ENCODE measurements around the gene DIDO1. TPM values are rescaled to one million over a fixed set of nuclear protein-coding genes. Genes with fewer than 3 reads are reported as not detected.

Gene DIDO1
- total and polyA plus RNA-seq, 12 donors = 16.0 to 44.6 (median 37.0) TPM

GRCh38 chr20:62886709-62887058 lies 39.6 kb downstream of the DIDO1 start:
- Histone ChIP-seq H3K9me3 (no peaks in the 10 kb centered on the region), H3K27ac (no peak overlapping the region), H3K27me3 (no peaks in the 10 kb centered on the region), H3K4me1 (peaks cover 0 to 13% (median 0%) of the 10 kb centered on the region in 9 donors), H3K36me3 (peaks cover 4 to 76% (median 42%) of the 10 kb centered on the region in 9 donors), H3K4me3 (no peak overlapping the region)
- intact Hi-C loops (cut with DNase I) = no loop called here
- DNase-seq = no peak
- no peak for ATAC-seq
- WGBS, 2 donors = 78 to 84% methylated on average over 7 of the region's 7 CpGs
- no peak for TF ChIP-seq CTCF (IDR thresholded peaks at IDR 0.05)

DNA sequence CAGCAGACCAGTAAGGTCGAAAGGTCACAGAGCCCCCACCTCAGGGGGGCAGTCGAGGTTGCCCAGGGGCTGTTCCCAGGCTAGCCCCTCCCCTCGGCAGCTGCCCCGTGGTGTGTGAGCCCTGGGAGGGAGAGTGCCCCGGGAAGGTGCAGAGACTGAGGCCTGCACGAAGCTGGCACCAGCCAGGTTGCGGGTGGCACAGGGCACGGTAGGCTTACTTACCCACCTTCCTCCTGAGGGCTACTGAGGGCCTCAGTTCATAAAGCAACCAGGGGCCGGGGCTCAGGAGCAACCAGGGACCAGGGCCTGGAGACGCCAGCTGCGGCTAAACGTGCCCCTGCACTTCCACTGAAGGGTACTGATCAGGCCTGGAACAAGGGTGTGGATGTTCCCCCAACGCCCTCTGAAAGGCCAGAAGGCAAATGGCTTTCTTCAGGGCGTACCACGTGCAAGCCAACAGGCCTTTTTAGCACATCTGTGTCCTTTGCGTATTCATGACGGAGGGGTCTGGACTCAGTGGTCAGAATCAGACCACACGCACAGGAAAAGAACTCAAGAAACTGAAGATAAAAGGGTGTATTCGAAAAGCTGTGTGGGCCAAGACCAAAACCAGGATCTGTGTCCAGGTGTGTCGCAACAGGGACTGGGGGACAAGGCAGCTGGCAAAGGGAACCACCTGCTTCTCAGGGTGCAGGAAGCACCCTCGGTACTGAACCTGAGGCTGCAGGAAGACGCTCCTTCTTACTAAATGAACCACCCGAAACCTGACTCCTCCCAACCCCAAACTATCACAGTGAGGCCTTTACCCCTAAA lies 40.2 kb downstream of the DIDO1 start:
- no peak overlapping the region for H3K4me3 ChIP-seq
- WGBS, 2 donors = 82 to 87% methylated on average over 23 of the region's 23 CpGs
- no peak overlapping the region for H3K27ac ChIP-seq
- H3K9me3 ChIP-seq = no peaks in the 10 kb centered on the region
- intact Hi-C loops (cut with DNase I) = no loop called here
- no peak for TF ChIP-seq CTCF (IDR thresholded peaks at IDR 0.05)
- H3K36me3 ChIP-seq = peaks cover 4 to 76% (median 41%) of the 10 kb centered on the region in 9 donors
- DNase-seq = no peak
- H3K27me3 ChIP-seq = no peaks in the 10 kb centered on the region
- H3K4me1 ChIP-seq = peaks cover 0 to 13% (median 0%) of the 10 kb centered on the region in 9 donors
- ATAC-seq = peak in 2 of 8 donors; percentile 9 to 24

DNA sequence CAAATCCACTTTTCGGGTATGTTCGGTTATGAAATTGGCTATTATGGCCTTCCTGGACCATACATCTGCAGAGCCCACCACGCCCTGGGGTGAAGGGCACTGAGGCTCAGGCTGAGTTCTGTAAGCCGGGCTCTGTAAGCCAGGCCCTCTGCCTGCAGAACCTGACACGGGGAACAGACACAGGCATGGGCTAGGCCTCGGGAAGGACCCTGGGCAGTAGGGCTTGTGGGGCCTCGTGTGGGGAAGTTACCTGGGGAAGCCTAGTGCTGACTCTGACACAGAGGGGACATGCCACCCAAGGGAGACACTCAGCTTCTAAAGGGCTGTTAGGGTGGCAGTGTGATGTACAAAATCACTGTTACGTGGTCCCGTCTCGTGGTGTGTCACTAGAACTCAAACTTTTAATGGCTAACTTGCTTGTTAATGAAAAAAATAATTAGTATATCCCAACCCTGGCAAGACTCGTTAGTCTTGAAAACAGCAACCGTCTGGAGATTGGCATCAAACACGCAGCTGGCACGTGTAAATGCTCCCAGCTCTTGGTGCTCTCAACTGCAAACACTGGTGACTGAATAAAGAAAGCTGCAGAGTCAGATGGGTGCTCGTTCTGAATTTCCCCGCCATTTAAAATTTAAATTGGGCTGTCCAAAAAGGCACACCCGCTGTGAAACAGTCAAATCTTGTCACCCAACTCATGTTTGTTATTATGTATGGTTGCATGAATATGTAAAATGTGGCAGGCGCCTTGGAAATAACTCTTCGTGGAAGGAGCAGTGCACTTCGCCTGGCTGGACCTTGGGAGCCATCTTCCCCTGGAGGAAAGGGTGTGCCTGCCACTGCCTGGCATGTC lies 41.0 kb downstream of the DIDO1 start:
- H3K4me1 ChIP-seq = peaks cover 0 to 13% (median 0%) of the 10 kb centered on the region in 9 donors
- H3K36me3 ChIP-seq = peaks cover 4 to 76% (median 41%) of the 10 kb centered on the region in 9 donors

More for the DNA sequence above, 41.0 kb downstream of the DIDO1 start:
- 86 to 87% methylated on average over 20 of the region's 20 CpGs for WGBS, 2 donors
- Histone ChIP-seq H3K9me3 (no peaks in the 10 kb centered on the region), H3K4me3 (no peak overlapping the region), H3K27me3 (no peaks in the 10 kb centered on the region), H3K27ac (no peak overlapping the region)
- TF ChIP-seq CTCF (IDR thresholded peaks at IDR 0.05) = no peak
- DNase-seq (no peak), ATAC-seq (no peak)
- intact Hi-C loops (cut with DNase I) = no loop called here
